Muscle layer of colon (tissue), 2 donors: ENCODE data around the gene NMNAT2.
"Not testable (repeated sequence)": the region's sequence is repeated elsewhere in the genome, so short reads cannot be mapped to it uniquely, and the experiment has no call there.

Source experiments
- H3K27ac ChIP-seq: one replicate; pipeline ENCODE4 v1.7.0; 2013; ENCODE audit warnings: low read depth, mild to moderate bottlenecking, low read length, moderate library complexity
- H3K27me3 ChIP-seq, 2 donors: one replicate each; pipeline ENCODE4 v1.7.0; 2013; ENCODE audit warnings: low read length in 2 of 2, mild to moderate bottlenecking in 2 of 2; ENCODE audit not compliant: insufficient read depth in 2 of 2, control insufficient read depth in 1 of 2
- H3K36me3 ChIP-seq: one replicate; pipeline ENCODE4 v1.7.0; 2013; ENCODE audit warnings: mild to moderate bottlenecking, low read length; ENCODE audit not compliant: insufficient read depth
- H3K4me1 ChIP-seq: one replicate; pipeline ENCODE4 v1.7.0; 2013; ENCODE audit warnings: mild to moderate bottlenecking, low read length; ENCODE audit not compliant: insufficient read depth
- H3K4me3 ChIP-seq, 2 donors: one replicate each; pipeline ENCODE4 v1.7.0; 2013; ENCODE audit warnings: low read length in 2 of 2, low read depth in 1 of 2, mild to moderate bottlenecking in 1 of 2, moderate library complexity in 1 of 2
- H3K9ac ChIP-seq: one replicate; pipeline ENCODE4 v1.7.0; 2013; ENCODE audit warnings: low read length
- H3K9me3 ChIP-seq: one replicate; pipeline ENCODE4 v1.7.0; 2013; ENCODE audit warnings: mild to moderate bottlenecking, low read length
- donor health status: abdominal sarcoma.
- donor health status: Adenocarcinoma of cecum.

The NMNAT2 gene

GRCh38 chr1:183443466-183443865 is 25.3 kb upstream of the NMNAT2 start:
- Histone ChIP-seq H3K9me3 (no peaks in the 10 kb centered on the region), H3K27me3 (no peaks in the 10 kb centered on the region), H3K36me3 (no peaks in the 10 kb centered on the region), H3K27ac (no peak overlapping the region), H3K4me3 (no peak overlapping the region), H3K4me1 (no peaks in the 10 kb centered on the region), H3K9ac (no peak overlapping the region)

GRCh38 chr1:183443011-183443410 is 24.8 kb upstream of the NMNAT2 start:
- Histone ChIP-seq H3K27me3 (no peaks in the 10 kb centered on the region), H3K4me1 (no peaks in the 10 kb centered on the region), H3K27ac (no peak overlapping the region), H3K9me3 (no peaks in the 10 kb centered on the region), H3K4me3 (no peak overlapping the region), H3K9ac (no peak overlapping the region), H3K36me3 (no peaks in the 10 kb centered on the region)

- no peaks in the 10 kb centered on the region for H3K36me3 ChIP-seq
- no peak overlapping the region for H3K4me3 ChIP-seq
- H3K4me1 ChIP-seq: no peaks in the 10 kb centered on the region
- no peak overlapping the region for H3K27ac ChIP-seq
- H3K9me3 ChIP-seq: no peaks in the 10 kb centered on the region
- no peaks in the 10 kb centered on the region for H3K27me3 ChIP-seq
- no peak overlapping the region for H3K9ac ChIP-seq
Measured at GRCh38 chr1:183438060-183438459, 19.9 kb upstream of the NMNAT2 start.

- Histone ChIP-seq H3K4me3 (no peak overlapping the region), H3K4me1 (no peaks in the 10 kb centered on the region), H3K36me3 (no peaks in the 10 kb centered on the region), H3K9ac (no peak overlapping the region), H3K27me3 (no peaks in the 10 kb centered on the region), H3K27ac (no peak overlapping the region), H3K9me3 (no peaks in the 10 kb centered on the region)
Measured at GRCh38 chr1:183435497-183435896, 17.3 kb upstream of the NMNAT2 start.

- Histone ChIP-seq H3K9ac (no peak overlapping the region), H3K4me1 (no peaks in the 10 kb centered on the region), H3K27ac (no peak overlapping the region), H3K36me3 (no peaks in the 10 kb centered on the region), H3K4me3 (no peak overlapping the region), H3K27me3 (no peaks in the 10 kb centered on the region), H3K9me3 (no peaks in the 10 kb centered on the region)
Measured at GRCh38 chr1:183433703-183434102, 15.5 kb upstream of the NMNAT2 start.

GRCh38 chr1:183432548-183432875 is 14.3 kb upstream of the NMNAT2 start:
- Histone ChIP-seq H3K9me3 (no peaks in the 10 kb centered on the region), H3K4me3 (no peak overlapping the region), H3K27ac (no peak overlapping the region), H3K27me3 (no peaks in the 10 kb centered on the region), H3K9ac (no peak overlapping the region), H3K4me1 (no peaks in the 10 kb centered on the region), H3K36me3 (no peaks in the 10 kb centered on the region)

- no peak overlapping the region for H3K4me3 ChIP-seq
Measured at GRCh38 chr1:183431840-183432547, 13.8 kb upstream of the NMNAT2 start.

GRCh38 chr1:183427591-183427990 is 9.4 kb upstream of the NMNAT2 start:
- not testable (repeated sequence) for H3K4me1 ChIP-seq, H3K36me3 ChIP-seq, H3K9ac ChIP-seq, H3K4me3 ChIP-seq, H3K27me3 ChIP-seq, H3K27ac ChIP-seq, H3K9me3 ChIP-seq

More at GRCh38 chr1:183431840-183432547, 13.8 kb upstream of the NMNAT2 start:
- Histone ChIP-seq H3K9ac (no peak overlapping the region), H3K27ac (no peak overlapping the region), H3K9me3 (no peaks in the 10 kb centered on the region), H3K4me1 (no peaks in the 10 kb centered on the region), H3K36me3 (no peaks in the 10 kb centered on the region), H3K27me3 (no peaks in the 10 kb centered on the region)

GRCh38 chr1:183424691-183425090 is 6.5 kb upstream of the NMNAT2 start:
- no peaks in the 10 kb centered on the region for H3K9me3 ChIP-seq
- H3K4me3 ChIP-seq: no peak overlapping the region
- no peak overlapping the region for H3K9ac ChIP-seq
- H3K27ac ChIP-seq: no peak overlapping the region
- no peaks in the 10 kb centered on the region for H3K4me1 ChIP-seq
- peaks cover 1 to 11% of the 10 kb centered on the region in 2 donors for H3K27me3 ChIP-seq
- H3K36me3 ChIP-seq: no peaks in the 10 kb centered on the region

- Histone ChIP-seq H3K27me3 (peaks cover 5 to 11% of the 10 kb centered on the region in 2 donors), H3K36me3 (no peaks in the 10 kb centered on the region), H3K4me1 (no peaks in the 10 kb centered on the region), H3K9ac (no peak overlapping the region), H3K4me3 (no peak overlapping the region), H3K9me3 (no peaks in the 10 kb centered on the region), H3K27ac (no peak overlapping the region)
Measured at GRCh38 chr1:183423541-183423940, 5.4 kb upstream of the NMNAT2 start.

- Histone ChIP-seq H3K27ac (no peak overlapping the region), H3K4me3 (no peak overlapping the region), H3K36me3 (no peaks in the 10 kb centered on the region), H3K9ac (no peak overlapping the region), H3K9me3 (no peaks in the 10 kb centered on the region), H3K4me1 (peaks cover 16% of the 10 kb centered on the region), H3K27me3 (peaks cover 16 to 22% of the 10 kb centered on the region in 2 donors)
Measured at GRCh38 chr1:183419399-183419798, 1.2 kb upstream of the NMNAT2 start.

- H3K4me3 ChIP-seq: no peak overlapping the region
- no peak overlapping the region for H3K27ac ChIP-seq
- peaks cover 16 to 22% of the 10 kb centered on the region in 2 donors for H3K27me3 ChIP-seq
Measured at GRCh38 chr1:183418696-183419095, 516 bp upstream of the NMNAT2 start.

More at GRCh38 chr1:183418696-183419095, 516 bp upstream of the NMNAT2 start:
- Histone ChIP-seq H3K9ac (no peak overlapping the region), H3K9me3 (no peaks in the 10 kb centered on the region), H3K4me1 (peaks cover 16% of the 10 kb centered on the region), H3K36me3 (no peaks in the 10 kb centered on the region)
